WTC11 (cell line): ENCODE data around the gene ITGA11. TPM values are rescaled to one million over a fixed set of nuclear protein-coding genes. Genes with fewer than 3 reads are reported as not detected.
"Not testable (repeated sequence)": the region's sequence is repeated elsewhere in the genome, so short reads cannot be mapped to it uniquely, and the experiment has no call there.

ENCODE experiments used
- ATAC-seq: fragments of 200-7000 bp; cut with Tn5 transposase; 2 replicates; pipeline ENCODE4 v1.10.0; 2021; ENCODE audit warnings: mild to moderate bottlenecking, moderate library complexity
- CTCF ChIA-PET: fragments of 300-600 bp; sonication (Branson Sonifier 250); formaldehyde crosslinking; loops from one replicate; lab custom pipeline; 2021; ENCODE audit warnings: antibody characterized with exemption; lab: Charles Lee
- POLR2A ChIA-PET: fragments of 350-600 bp; sonication (Branson Sonifier 250); formaldehyde crosslinking; loops from one replicate; lab custom pipeline; 2021; ENCODE audit warnings: antibody characterized with exemption; lab: Charles Lee
- DNase-seq: peaks from one replicate; pipeline ENCODE4 v3.0.0; 2021; ENCODE audit warnings: low spot score
- H3K27ac Mint-ChIP-seq: 2 replicates; pipeline ENCODE4 v1.8.0; 2021; ENCODE audit warnings: mixed read lengths
- H3K27me3 Mint-ChIP-seq: 2 replicates; pipeline ENCODE4 v1.8.0; 2021; ENCODE audit warnings: low read depth, mild to moderate bottlenecking, moderate library complexity, mixed read lengths
- H3K36me3 Mint-ChIP-seq: 2 replicates; pipeline ENCODE4 v1.8.0; 2021; ENCODE audit warnings: mixed read lengths
- H3K4me1 Mint-ChIP-seq: 2 replicates; pipeline ENCODE4 v1.8.0; 2022; ENCODE audit warnings: mixed read lengths
- H3K4me3 Mint-ChIP-seq: 2 replicates; pipeline ENCODE4 v1.8.0; 2021; ENCODE audit warnings: mild to moderate bottlenecking, moderate library complexity, mixed read lengths
- H3K9me3 Mint-ChIP-seq: 2 replicates; pipeline ENCODE4 v1.8.0; 2021; ENCODE audit warnings: mixed read lengths
- CDX4 ChIP-seq: fragments of 250-450 bp; sonication (Bioruptor Pico); IDR thresholded peaks from 2 replicates; pipeline ENCODE4 v1.9.0; 2021; ENCODE audit warnings: moderate library complexity, mild to moderate bottlenecking, inconsistent platforms, borderline replicate concordance
- CREB1 ChIP-seq: sonication (generic); formaldehyde crosslinking; IDR thresholded peaks from 2 replicates; pipeline ENCODE4 v1.8.0; 2023; ENCODE audit warnings: mild to moderate bottlenecking, missing genetic modification reagents
- E2F4 ChIP-seq: sonication (generic); formaldehyde crosslinking; IDR thresholded peaks from 2 replicates; pipeline ENCODE4 v1.8.1; 2022; ENCODE audit warnings: low read depth, mild to moderate bottlenecking, moderate library complexity, missing genetic modification reagents, borderline replicate concordance
- GTF2I ChIP-seq: fragments of 250-450 bp; sonication (Bioruptor Pico); conservative IDR thresholded peaks from 2 replicates; pipeline ENCODE4 v1.4.0; 2021; ENCODE audit warnings: mild to moderate bottlenecking
- HMGA2 ChIP-seq: fragments of 250-450 bp; sonication (Bioruptor Pico); IDR thresholded peaks from 2 replicates; pipeline ENCODE4 v1.4.0; 2021; ENCODE audit warnings: mild to moderate bottlenecking, moderate library complexity
- NFATC4 ChIP-seq: fragments of 250-450 bp; sonication (Bioruptor Pico); IDR thresholded peaks from 2 replicates; pipeline ENCODE4 v1.9.0; 2021; ENCODE audit warnings: mild to moderate bottlenecking
- NR2C2 ChIP-seq: sonication (generic); formaldehyde crosslinking; IDR thresholded peaks from 2 replicates; pipeline ENCODE4 v1.8.0; 2022; ENCODE audit warnings: mild to moderate bottlenecking, missing genetic modification reagents
- PRRX2 ChIP-seq: fragments of 250-450 bp; sonication (Bioruptor Pico); IDR thresholded peaks from 2 replicates; pipeline ENCODE4 v1.8.0; 2021; ENCODE audit warnings: mild to moderate bottlenecking
- SMAD3 ChIP-seq: sonication (generic); formaldehyde crosslinking; IDR thresholded peaks from 2 replicates; pipeline ENCODE4 v1.8.0; 2022; ENCODE audit warnings: missing genetic modification reagents, mild to moderate bottlenecking, borderline replicate concordance
- SOX15 ChIP-seq: fragments of 250-450 bp; sonication (Bioruptor Pico); IDR thresholded peaks from 2 replicates; pipeline ENCODE4 v1.9.0; 2021; ENCODE audit warnings: mild to moderate bottlenecking
- SP1 ChIP-seq: sonication (generic); formaldehyde crosslinking; conservative IDR thresholded peaks from 2 replicates; pipeline ENCODE4 v1.8.1; 2022; ENCODE audit warnings: missing genetic modification reagents
- USF2 ChIP-seq: sonication (generic); formaldehyde crosslinking; IDR thresholded peaks from 2 replicates; pipeline ENCODE4 v1.8.1; 2023; ENCODE audit warnings: mild to moderate bottlenecking, missing genetic modification reagents, moderate library complexity
- total RNA-seq: library from RNA; stranded (reverse); gene quantifications from 3 replicates; pipeline ENCODE4 v1.2.3, GENCODE V29; 2021
- TF ChIP-seq, protein P1 (sequence below): sonication (generic); formaldehyde crosslinking; IDR thresholded peaks from 2 replicates; pipeline ENCODE4 v1.8.0; 2023; ENCODE audit warnings: missing genetic modification reagents
- TF ChIP-seq, protein P2 (sequence below): sonication (generic); formaldehyde crosslinking; IDR thresholded peaks from 2 replicates; pipeline ENCODE4 v1.8.0; 2022; ENCODE audit warnings: mild to moderate bottlenecking, missing genetic modification reagents
- TF ChIP-seq, protein P3 (sequence below): sonication (generic); formaldehyde crosslinking; IDR thresholded peaks from 2 replicates; pipeline ENCODE4 v1.8.0; 2022; ENCODE audit warnings: mild to moderate bottlenecking, missing genetic modification reagents
- TF ChIP-seq, protein P4 (sequence below): fragments of 250-450 bp; sonication (Bioruptor Pico); IDR thresholded peaks from 2 replicates; pipeline ENCODE4 v1.9.0; 2021; ENCODE audit warnings: mild to moderate bottlenecking

ITGA11 gene
- total RNA-seq, 1 experiment from 2014 or later, result 0.15 TPM

DNA sequence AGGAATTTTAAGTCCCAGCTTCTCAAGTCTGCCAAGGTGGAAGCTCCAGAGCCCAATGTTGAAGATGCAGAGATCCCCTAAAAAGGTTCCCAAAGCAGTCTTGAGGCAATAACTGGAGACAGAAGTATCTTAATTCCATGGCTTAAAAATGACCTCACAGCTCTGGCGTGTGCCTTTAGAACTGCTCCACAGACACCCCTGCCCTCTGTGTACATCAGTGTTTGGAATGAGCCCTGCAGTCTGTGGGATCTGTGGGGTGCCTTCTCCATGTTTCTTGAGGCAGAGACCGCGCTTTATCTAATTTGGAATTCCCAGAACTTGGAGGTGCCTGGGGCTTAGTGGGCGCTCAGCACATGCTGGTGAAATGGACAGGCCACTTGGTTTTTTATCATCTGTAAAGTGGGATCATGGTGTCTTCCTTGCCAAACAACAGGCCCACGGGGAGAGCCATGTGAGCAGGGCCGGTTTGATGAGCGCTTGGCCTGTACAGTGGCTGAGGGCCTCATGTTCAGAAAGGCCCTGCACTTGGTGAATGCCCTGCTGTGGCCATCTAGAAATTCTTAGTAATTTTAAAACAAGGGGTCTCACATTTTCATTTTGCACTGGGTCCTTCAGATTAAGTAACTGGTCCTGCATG, 7.1 kb downstream of the ITGA11 start:
- DNase-seq (no peak), ATAC-seq (no peak)
- H3K27me3 Mint-ChIP-seq, result peaks cover 24% of the 10 kb centered on the region
- H3K4me3 Mint-ChIP-seq, result no peak overlapping the region
- H3K36me3 Mint-ChIP-seq, result no peaks in the 10 kb centered on the region
- H3K4me1 Mint-ChIP-seq, result peaks cover 14% of the 10 kb centered on the region
- H3K27ac Mint-ChIP-seq, result no peak overlapping the region
- H3K9me3 Mint-ChIP-seq, result no peaks in the 10 kb centered on the region
- CTCF ChIA-PET, result no interaction called here
- TF ChIP-seq CDX4 (CRISPR knock-in tag) (no peak), SMAD3 (CRISPR knock-in tag) (no peak), NR2C2 (CRISPR knock-in tag) (no peak), PRRX2 (no peak), CREB1 (CRISPR knock-in tag) (no peak), USF2 (CRISPR knock-in tag) (no peak)
- TF ChIP-seq, protein P1, sequence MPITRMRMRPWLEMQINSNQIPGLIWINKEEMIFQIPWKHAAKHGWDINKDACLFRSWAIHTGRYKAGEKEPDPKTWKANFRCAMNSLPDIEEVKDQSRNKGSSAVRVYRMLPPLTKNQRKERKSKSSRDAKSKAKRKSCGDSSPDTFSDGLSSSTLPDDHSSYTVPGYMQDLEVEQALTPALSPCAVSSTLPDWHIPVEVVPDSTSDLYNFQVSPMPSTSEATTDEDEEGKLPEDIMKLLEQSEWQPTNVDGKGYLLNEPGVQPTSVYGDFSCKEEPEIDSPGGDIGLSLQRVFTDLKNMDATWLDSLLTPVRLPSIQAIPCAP, result no peak
- TF ChIP-seq, protein P2, sequence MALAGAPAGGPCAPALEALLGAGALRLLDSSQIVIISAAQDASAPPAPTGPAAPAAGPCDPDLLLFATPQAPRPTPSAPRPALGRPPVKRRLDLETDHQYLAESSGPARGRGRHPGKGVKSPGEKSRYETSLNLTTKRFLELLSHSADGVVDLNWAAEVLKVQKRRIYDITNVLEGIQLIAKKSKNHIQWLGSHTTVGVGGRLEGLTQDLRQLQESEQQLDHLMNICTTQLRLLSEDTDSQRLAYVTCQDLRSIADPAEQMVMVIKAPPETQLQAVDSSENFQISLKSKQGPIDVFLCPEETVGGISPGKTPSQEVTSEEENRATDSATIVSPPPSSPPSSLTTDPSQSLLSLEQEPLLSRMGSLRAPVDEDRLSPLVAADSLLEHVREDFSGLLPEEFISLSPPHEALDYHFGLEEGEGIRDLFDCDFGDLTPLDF (CRISPR knock-in tag), result no peak
- TF ChIP-seq, protein P3, sequence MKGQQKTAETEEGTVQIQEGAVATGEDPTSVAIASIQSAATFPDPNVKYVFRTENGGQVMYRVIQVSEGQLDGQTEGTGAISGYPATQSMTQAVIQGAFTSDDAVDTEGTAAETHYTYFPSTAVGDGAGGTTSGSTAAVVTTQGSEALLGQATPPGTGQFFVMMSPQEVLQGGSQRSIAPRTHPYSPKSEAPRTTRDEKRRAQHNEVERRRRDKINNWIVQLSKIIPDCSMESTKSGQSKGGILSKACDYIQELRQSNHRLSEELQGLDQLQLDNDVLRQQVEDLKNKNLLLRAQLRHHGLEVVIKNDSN (CRISPR knock-in tag), result no peak
- POLR2A ChIA-PET, result no interaction called here

DNA sequence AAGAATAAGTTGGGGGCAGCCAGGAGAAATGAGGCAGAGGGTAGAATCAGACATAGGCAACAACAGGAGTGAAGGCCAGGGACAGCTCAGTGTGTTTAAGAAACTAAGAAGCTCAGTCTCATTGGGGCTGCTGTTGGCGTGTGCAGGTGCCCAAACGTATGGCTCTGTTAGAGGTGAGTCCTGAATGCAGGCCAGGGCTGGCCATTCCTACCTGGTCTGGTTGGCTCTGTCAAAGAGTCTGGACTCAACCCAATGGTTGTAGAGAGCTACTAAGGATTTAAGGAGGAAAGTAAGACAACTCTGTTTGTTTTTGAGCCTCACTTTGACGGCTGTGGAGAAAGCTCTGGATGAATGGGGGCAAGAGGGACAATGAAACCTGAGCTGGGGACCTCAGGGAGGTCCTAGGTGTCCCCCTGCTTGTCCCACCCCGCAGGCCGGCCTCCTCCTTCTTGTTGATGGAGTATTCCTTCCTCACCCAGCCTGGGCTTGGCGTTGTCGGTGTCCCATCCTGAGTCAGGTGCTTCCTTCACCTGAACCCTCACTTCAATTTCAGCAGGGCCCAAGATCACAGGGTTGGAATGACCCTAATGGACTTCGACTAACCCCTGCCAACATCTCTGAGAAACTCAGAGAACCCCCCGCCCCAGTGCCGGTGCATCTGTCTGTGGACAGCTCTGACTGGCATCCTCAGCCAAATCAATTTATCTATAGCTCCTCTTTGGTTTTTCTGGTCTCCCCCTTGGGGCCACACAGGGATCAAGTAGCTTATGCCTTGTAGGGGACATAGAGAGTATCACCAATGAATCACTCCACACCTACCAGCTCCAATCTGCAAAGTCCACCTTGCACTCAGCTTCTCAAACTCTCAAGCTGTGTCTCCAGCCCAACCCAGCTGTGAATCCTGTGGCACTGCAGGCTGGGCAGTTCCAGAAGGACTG, 8.3 kb downstream of the ITGA11 start:
- no peak for DNase-seq
- no peak overlapping the region for H3K27ac Mint-ChIP-seq
- no peak overlapping the region for H3K4me3 Mint-ChIP-seq
- peaks cover 12% of the 10 kb centered on the region for H3K27me3 Mint-ChIP-seq
- no peak for ATAC-seq
- POLR2A ChIA-PET, result no interaction called here
- peaks cover 21% of the 10 kb centered on the region for H3K4me1 Mint-ChIP-seq
- H3K36me3 Mint-ChIP-seq, result no peaks in the 10 kb centered on the region
- no peaks in the 10 kb centered on the region for H3K9me3 Mint-ChIP-seq
- CTCF ChIA-PET, result interaction anchor here (0.8 to 1.1 kb wide), 2 partner anchors 34 to 41 kb away, joined by 3 to 4 read pairs; no protein-coding TSS in a partner anchor
- TF ChIP-seq, protein P4, sequence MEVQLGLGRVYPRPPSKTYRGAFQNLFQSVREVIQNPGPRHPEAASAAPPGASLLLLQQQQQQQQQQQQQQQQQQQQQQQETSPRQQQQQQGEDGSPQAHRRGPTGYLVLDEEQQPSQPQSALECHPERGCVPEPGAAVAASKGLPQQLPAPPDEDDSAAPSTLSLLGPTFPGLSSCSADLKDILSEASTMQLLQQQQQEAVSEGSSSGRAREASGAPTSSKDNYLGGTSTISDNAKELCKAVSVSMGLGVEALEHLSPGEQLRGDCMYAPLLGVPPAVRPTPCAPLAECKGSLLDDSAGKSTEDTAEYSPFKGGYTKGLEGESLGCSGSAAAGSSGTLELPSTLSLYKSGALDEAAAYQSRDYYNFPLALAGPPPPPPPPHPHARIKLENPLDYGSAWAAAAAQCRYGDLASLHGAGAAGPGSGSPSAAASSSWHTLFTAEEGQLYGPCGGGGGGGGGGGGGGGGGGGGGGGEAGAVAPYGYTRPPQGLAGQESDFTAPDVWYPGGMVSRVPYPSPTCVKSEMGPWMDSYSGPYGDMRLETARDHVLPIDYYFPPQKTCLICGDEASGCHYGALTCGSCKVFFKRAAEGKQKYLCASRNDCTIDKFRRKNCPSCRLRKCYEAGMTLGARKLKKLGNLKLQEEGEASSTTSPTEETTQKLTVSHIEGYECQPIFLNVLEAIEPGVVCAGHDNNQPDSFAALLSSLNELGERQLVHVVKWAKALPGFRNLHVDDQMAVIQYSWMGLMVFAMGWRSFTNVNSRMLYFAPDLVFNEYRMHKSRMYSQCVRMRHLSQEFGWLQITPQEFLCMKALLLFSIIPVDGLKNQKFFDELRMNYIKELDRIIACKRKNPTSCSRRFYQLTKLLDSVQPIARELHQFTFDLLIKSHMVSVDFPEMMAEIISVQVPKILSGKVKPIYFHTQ (CRISPR knock-in tag), result no peak
- TF ChIP-seq HMGA2 (no peak), NFATC4 (CRISPR knock-in tag) (no peak), SOX15 (CRISPR knock-in tag) (no peak), E2F4 (CRISPR knock-in tag) (no peak), GTF2I (CRISPR knock-in tag) (no peak), SP1 (CRISPR knock-in tag) (no peak)
- TF ChIP-seq, all 79 proteins: peak for 0

GRCh38 chr15:68422403-68423145, 9.4 kb downstream of the ITGA11 start:
- POLR2A ChIA-PET, result not testable (repeated sequence)

More at GRCh38 chr15:68422403-68423145, 9.4 kb downstream of the ITGA11 start:
- CTCF ChIA-PET, result interaction anchor here (0.8 kb wide), 1 partner anchor 172 kb away, joined by 3 read pairs; no protein-coding TSS in a partner anchor
- DNase-seq, H3K9me3 Mint-ChIP-seq, ATAC-seq, H3K4me3 Mint-ChIP-seq, H3K27me3 Mint-ChIP-seq, H3K36me3 Mint-ChIP-seq, H3K27ac Mint-ChIP-seq: not testable (repeated sequence)
- peaks cover 23% of the 10 kb centered on the region for H3K4me1 Mint-ChIP-seq
